GM10248 (cell line): ENCODE results near the gene CDK8.

Experiments used
- CTCF ChIA-PET: fragments of 300-600 bp; sonication (Branson Sonifier 250); formaldehyde crosslinking; extraction: SDS; loops from one replicate; lab custom pipeline; 2021; ENCODE audit warnings: antibody characterized with exemption; lab: Yijun Ruan, JAX
- POLR2A ChIA-PET: fragments of 350-650 bp; sonication (Branson Sonifier 250); formaldehyde crosslinking; extraction: SDS; loops from one replicate; lab custom pipeline; 2020; ENCODE audit warnings: antibody characterized with exemption; lab: Yijun Ruan, JAX
- DNase-seq: peaks from one replicate; pipeline ENCODE4 v3.0.0; 2012; ENCODE audit errors: extremely low spot score
- TF ChIP-seq, protein P1 (sequence below): IDR thresholded peaks from 2 replicates; pipeline ENCODE4 v1.5.1; 2012; ENCODE audit warnings: mild to moderate bottlenecking, low read depth; ENCODE audit errors: extremely low read depth, missing control alignments, control extremely low read depth

The CDK8 gene

DNA sequence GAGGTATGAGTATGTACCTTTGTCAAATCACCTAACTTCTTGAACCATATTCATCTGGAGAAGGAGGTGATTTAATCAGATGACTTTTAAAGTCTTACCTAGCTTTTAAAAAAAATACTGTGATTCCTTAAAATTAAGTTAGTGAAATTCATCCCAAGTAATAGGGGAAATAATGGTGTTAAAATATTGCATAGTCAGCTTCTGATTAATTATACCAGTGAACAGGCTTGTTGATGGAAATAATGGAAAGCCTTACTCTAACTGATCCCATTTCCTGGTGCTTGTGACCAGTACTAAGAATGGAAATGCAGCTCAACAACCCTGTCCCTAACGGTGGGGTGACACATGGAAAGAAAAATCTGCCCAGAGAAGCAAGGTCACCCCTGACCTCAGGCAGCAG is 130.7 kb downstream of the CDK8 start:
- ChIA-PET POLR2A (no interaction called here), CTCF (interaction anchor here (0.8 to 1.6 kb wide), 3 partner anchors 10 to 200 kb away, joined by 3 to 8 read pairs (median 4); no protein-coding TSS in a partner anchor)
- no peak for DNase-seq
- TF ChIP-seq, protein P1, sequence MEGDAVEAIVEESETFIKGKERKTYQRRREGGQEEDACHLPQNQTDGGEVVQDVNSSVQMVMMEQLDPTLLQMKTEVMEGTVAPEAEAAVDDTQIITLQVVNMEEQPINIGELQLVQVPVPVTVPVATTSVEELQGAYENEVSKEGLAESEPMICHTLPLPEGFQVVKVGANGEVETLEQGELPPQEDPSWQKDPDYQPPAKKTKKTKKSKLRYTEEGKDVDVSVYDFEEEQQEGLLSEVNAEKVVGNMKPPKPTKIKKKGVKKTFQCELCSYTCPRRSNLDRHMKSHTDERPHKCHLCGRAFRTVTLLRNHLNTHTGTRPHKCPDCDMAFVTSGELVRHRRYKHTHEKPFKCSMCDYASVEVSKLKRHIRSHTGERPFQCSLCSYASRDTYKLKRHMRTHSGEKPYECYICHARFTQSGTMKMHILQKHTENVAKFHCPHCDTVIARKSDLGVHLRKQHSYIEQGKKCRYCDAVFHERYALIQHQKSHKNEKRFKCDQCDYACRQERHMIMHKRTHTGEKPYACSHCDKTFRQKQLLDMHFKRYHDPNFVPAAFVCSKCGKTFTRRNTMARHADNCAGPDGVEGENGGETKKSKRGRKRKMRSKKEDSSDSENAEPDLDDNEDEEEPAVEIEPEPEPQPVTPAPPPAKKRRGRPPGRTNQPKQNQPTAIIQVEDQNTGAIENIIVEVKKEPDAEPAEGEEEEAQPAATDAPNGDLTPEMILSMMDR, result no peak

GRCh38 chr13:26386026-26386425 is 132.1 kb downstream of the CDK8 start:
- TF ChIP-seq, protein P1, result no peak
- POLR2A ChIA-PET, result no interaction called here
- CTCF ChIA-PET, result interaction anchor here (1.6 kb wide), 1 partner anchor 25 kb away, joined by 4 read pairs; no protein-coding TSS in a partner anchor
- DNase-seq, result no peak

- POLR2A ChIA-PET, result no interaction called here
- TF ChIP-seq, protein P1, result no peak
- no peak for DNase-seq
- CTCF ChIA-PET, result interaction anchor here (0.9 to 1.9 kb wide), 5 partner anchors 9 to 148 kb away, joined by 3 to 6 read pairs (median 4); no protein-coding TSS in a partner anchor
Measured at GRCh38 chr13:26390203-26390602, 136.3 kb downstream of the CDK8 start.

GRCh38 chr13:26400545-26400944 is 146.6 kb downstream of the CDK8 start:
- DNase-seq, result no peak
- CTCF ChIA-PET, result interaction anchor here (1.0 to 1.5 kb wide), 3 partner anchors 10 to 49 kb away, joined by 3 to 4 read pairs (median 4); no protein-coding TSS in a partner anchor
- POLR2A ChIA-PET, result no interaction called here
- TF ChIP-seq, protein P1, result no peak

DNA sequence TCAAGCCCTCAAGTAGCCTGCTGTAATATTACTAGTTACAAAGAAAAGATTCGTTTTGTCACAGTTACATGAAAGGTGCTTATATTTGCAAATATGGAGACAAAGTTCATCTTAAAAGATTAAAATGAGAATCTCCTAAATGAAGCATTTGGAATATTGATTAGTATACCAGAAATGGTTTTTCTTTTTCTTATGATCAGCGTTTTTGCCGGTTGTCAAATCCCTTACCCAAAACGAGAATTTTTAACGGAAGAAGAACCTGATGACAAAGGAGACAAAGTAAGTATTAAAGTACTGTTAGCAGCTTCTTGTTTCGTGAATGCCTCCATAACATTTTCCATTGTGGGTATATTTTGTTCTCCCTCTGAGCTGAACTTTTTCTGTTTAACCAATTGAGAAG is 147.1 kb downstream of the CDK8 start:
- ChIA-PET POLR2A (no interaction called here), CTCF (interaction anchor here (1.0 to 1.5 kb wide), 2 partner anchors 11 to 48 kb away, joined by 3 to 4 read pairs; no protein-coding TSS in a partner anchor)
- TF ChIP-seq, protein P1, result no peak
- no peak for DNase-seq

DNA sequence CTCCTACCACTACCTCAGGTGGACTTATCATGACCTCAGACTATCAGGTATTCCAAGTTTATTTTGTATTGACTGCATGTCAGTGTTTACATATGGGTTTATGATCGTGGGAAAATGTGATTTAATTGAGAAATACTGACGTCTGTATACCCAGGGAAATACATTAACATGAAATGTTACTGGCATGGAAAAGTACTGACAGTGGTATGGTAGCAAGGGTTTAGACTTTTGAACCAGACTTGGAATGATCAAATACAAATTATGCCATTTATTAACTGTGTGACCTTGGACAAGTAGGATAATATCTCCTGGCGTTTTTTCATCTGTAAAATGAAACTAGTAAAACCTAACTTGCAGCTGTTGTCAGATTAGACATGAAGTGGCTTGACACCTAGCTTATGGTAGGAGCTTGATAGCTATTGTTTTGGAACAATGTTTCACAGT is 147.7 kb downstream of the CDK8 start:
- ChIA-PET POLR2A (no interaction called here), CTCF (interaction anchor here (1.5 kb wide), 1 partner anchor 10 kb away, joined by 3 read pairs; no protein-coding TSS in a partner anchor)
- TF ChIP-seq, protein P1, result no peak
- DNase-seq, result no peak
